HG03571 (cell line): ENCODE data around the gene ZNF283.

Experiments used
- ATAC-seq: cut with Tn5 transposase; IDR thresholded peaks from one replicate; pipeline ENCODE4 v1.9.1; 2021; ENCODE audit not compliant: unreplicated experiment

Gene ZNF283

DNA sequence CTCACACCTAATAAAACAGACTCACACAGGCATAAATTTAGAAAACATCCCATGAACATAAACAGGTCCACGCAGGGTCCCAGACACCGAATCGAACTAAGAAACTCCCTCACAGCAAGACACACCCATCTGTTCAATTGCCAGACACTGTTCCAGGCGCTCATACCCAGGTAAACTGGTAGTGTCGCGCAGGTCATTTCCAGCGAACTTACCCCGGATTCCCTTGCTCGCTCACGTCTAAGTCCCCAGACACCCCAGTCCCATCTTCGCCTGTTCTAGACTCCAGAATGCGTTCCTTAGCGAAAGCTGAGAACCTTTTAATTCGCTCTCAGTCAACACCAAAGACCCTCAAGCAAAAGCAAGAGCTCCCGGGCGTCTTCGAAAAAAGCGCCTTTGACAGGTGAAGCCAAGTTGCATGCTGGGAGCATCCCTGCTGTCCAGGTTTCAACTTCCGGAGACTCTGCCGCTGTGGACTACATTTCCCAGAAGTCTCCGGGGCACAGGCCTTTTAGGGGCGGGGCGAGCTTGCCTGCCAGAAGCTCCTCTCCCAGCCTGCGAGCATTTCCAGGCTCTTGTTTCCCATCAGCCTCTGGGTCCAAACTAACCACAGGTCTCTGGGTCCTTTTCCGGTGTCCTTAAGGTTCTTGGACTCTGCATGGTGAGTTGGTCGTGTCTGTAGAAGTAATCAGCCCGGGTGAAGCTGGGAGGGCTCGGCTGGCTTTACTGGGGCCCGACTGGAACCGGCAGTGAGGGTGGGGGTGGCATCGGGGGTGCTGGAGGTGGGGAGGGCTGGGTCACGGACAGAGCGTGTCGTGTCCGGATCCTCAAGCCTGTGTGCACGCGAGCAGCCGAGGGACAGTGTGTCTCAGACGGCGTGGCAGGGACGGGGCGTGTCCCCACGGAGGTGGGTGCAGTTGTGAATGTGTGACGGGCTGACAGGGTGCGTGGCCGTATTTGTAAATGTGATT is at the start of gene ZNF283:
ZNF283 (plus strand) TSS at position 535 of the 968 bp plus-strand sequence. CDS start 6,184 bp downstream, outside the sequence.
- ATAC-seq = peak; percentile 70

- ATAC-seq = no peak
These were observed 48.5 kb upstream of the ZNF283 start for GRCh38 chr19:43778651-43779050.

- ATAC-seq = no peak
These were observed 47.8 kb upstream of the ZNF283 start for GRCh38 chr19:43779147-43779819.

DNA sequence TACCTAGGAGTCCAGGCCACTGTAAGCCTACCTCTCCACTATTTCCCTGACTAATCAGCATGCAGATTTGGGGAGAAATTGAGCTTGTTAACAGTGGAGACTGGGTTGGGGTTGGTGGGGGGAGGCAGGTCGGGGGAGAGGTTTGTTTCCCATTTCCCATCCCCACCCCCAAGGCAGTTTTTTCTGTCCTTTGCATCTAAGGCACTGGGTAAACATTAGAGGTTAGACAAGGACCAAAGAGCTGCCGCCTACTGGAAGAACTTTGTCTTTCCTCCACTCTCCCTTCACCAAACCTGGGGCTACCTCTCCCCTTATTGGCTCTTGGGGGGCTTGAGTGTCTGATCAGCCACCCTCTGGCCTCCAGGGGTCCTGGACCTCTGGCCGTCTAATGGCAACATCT is 47.3 kb upstream of the ZNF283 start:
- ATAC-seq = no peak

- no peak for ATAC-seq
These were observed 46.2 kb upstream of the ZNF283 start, which contains the start of gene KCNN4 for GRCh38 chr19:43780706-43781525. Gene KCNN4 (minus strand): TSS chr19:43780973. CDS start chr19:43780861, 112 bp downstream.

DNA sequence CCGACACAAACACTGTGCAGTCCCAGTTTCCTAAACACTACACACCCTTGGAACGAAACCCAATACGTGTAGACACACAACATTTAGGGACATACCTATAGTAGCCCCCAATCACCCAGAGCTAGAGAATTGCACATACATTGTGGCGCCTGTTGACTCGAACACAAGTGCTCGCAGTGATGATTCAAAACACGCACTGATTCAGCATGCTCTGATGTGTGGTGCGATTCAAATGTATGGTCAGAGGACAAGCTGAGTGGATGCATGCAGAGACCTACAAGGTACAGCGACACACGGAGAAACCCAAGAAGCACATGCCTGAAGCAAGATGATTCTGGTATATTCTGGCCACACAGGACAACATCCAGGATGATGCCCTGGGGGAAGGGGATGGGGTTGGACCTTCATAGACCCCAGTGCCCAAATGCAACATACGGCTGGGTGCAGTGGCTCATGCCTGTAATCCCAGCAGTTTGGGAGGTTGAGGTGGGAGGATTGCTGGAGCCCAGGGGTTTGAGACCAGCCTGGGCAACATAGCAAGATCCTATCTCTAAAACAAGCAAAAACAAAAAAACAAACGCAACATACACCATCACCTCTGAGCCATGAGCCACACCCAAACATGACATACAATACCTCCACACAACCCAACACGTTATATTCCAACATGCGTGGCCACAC is 45.4 kb upstream of the ZNF283 start:
- ATAC-seq = no peak

GRCh38 chr19:43782311-43782660 is 44.8 kb upstream of the ZNF283 start:
- no peak for ATAC-seq

- no peak for ATAC-seq
These were observed 44.4 kb upstream of the ZNF283 start for GRCh38 chr19:43782689-43783231.

GRCh38 chr19:43783636-43784035 is 43.5 kb upstream of the ZNF283 start:
- ATAC-seq = no peak

DNA sequence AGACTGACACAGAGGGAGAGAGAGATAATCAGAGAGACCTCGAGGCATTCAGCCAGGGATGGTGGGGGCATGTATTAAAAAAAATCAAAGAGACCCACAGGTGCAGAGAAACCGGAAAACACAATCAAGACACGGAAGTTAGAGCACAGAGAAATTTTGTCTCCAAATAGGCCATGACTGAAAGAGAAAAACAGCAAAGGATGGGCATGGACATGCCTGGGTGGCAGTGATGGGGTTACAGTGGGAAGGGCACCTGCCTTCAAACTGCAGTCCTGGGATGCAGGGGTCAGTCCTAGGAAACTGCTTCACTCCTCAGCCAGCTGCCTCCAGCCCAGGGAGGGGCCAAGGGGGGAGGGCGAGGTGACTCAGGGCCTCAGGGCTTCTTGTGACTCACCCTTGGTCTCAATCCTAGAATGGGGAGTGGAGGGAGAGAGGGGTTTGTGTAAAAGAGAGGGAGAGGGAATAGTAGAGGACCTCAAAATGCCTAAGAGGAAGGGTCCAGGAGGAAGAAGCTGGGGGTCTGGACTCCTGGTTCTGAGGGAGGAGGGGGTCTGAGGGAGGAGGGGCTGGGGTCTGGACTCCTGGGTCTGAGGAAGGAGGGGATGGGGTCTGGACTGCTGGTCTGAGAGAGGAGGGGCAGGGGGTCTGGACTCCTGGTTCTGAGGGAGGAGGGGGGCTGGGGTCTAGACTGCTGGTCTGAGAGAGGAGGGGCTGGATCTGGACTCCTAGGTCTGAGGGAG is 42.7 kb upstream of the ZNF283 start:
- ATAC-seq = no peak

DNA sequence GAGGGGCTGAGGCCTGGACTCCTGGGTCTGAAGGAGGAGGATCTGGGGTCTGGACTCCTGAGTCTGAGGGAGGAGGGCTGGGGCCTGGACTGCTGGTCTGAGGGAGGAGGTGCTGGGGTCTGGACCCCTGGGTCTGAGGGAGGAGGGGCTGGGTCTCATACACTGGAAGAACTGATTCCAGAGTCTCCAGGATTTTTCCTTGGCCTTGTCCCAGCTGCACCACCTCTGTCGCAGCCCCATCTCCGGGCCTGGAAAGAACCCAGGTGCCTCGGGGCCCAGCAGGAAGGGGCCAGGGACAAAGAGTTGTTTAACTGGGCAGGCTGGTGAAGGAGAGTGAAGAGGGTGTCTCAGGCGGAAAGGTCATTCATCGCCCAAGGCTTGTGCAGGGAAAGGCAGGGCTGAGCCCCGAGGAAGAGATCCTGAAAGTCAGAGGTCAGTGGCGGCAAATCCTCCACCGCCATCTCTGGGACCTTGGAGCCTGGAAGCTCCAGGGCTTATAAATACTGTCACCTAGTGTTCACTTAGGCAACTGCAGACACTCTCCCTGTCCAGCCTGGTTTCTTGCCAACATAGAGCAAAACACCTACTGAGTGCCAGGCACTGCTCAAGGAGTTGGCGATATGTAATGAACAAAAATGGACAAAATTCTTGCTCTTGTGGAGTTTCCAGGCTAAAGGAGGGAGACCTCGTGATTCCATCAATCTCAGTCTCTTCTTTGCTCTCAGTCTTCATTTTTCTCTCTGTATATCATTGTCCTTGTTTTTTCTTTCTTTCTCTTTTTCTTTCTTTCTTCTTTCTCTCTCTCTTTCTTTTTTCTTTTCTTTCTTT is 41.9 kb upstream of the ZNF283 start:
- ATAC-seq = no peak

DNA sequence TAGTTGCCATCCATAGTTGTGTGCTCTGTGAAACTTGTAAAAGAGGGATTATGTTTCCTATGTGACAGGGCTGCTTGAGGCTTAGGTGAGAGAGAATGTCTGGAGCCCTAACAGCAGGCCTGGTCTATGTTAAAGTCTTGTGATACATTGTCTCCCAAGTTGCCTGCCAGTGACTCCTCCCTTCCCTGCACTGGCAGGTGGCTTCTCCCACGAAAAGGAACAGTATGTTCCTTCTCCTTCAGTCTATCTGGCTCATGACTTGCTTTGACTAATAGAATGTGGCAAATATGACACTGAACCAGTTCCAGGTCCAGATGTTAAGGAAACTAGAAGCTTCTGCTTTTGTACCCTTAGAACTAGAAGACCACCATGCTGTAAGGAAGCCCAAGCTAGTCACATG is 40.5 kb upstream of the ZNF283 start:
- ATAC-seq = no peak

- no peak for ATAC-seq
These were observed 38.1 kb upstream of the ZNF283 start for GRCh38 chr19:43789029-43789428.

- no peak for ATAC-seq
These were observed 36.5 kb upstream of the ZNF283 start for GRCh38 chr19:43790587-43790986.

GRCh38 chr19:43797118-43797517 is 30.0 kb upstream of the ZNF283 start:
- ATAC-seq = no peak

GRCh38 chr19:43797556-43797955 is 29.6 kb upstream of the ZNF283 start:
- ATAC-seq = no peak

GRCh38 chr19:43798026-43798545 is 29.0 kb upstream of the ZNF283 start:
- ATAC-seq = no peak

DNA sequence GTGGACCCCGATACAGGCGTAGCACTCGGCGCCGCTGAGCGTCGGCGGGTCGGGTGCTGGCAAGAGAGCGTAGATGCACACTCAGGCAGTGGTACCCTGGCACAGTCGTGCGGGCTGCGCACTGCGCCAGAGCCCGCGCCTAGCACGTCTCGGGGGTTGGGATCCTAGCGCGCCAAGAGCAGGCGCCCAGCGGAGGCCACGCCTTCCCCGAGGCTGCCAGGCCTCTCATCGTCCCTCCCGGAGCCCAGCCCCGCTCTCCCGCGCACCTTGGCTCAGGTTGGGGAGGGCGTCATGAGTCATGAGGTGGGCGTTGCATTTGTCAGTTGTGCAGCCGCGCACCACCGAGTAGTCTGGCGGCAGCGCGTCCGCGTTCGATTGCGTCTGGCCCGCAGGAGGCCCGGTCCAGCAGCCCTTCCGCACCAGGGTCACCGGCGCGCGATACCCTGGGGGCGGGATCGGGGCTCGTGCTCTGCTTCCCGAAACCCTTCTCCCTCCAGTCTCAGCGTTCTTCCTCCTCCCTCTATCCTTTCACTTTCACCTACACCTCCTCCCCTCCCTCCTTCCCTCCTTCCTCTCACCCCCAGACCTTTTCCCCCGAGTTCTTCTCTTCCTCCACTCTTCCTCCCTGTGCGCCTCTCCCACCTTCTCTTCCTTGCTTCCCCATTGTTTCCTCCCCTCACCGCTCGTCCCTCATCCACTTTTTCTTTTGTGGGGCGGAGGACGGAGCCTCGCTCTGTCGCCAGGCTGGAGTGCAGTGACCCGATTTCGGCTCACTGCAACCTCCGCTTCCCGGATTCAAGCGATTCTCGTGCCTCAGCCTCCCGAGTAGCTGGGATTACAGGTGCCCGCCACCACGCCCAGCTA is 28.3 kb upstream of the ZNF283 start:
- no peak for ATAC-seq
